ENCODE data around the gene YIPF7. TPM values are rescaled to one million over a fixed set of nuclear protein-coding genes. Genes with fewer than 3 reads are reported as not detected.

Gene YIPF7
- total RNA-seq, 4 donors from 2014 or later = not detected

DNA sequence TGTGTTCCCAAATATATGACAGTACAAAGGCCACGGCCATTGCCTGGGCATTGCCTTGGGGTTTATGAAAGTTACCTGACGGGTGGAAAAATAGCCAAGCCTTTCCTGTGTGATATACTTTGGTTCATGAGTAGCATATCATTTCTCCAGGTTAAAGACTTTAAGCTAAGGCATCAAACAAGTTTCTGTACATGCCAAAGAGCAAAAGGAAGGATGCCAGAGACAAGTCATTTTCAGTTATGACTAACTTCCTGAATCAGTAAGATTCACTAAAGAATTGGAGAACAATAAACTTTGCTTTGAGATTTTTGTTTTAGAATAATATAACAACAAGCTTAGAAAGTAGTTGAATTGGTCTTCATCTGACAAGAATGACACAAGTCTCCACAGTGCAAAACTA, 17.1 kb upstream of the YIPF7 start:
- intact Hi-C loops (cut with DNase I) = no loop called here
- no peak for DNase-seq
- no peaks in the 10 kb centered on the region for H3K27me3 ChIP-seq
- H3K4me1 ChIP-seq = no peaks in the 10 kb centered on the region
- TF ChIP-seq CTCF (IDR thresholded peaks at IDR 0.05) (no peak), POLR2A (IDR thresholded peaks at IDR 0.05) (no peak)
- H3K4me3 ChIP-seq = no peak overlapping the region
- no peak overlapping the region for H3K27ac ChIP-seq
- H3K36me3 ChIP-seq = no peaks in the 10 kb centered on the region
- WGBS, 2 donors = 26 to 31% methylated on average over 2 of the region's 2 CpGs
- H3K9me3 ChIP-seq = no peaks in the 10 kb centered on the region

- DNase-seq = no peak
- 70 to 80% methylated on average over 2 to 3 of the region's 20 CpGs for WGBS, 2 donors
- no peaks in the 10 kb centered on the region for H3K4me1 ChIP-seq
- H3K27ac ChIP-seq = no peak overlapping the region
- H3K36me3 ChIP-seq = no peaks in the 10 kb centered on the region
- no peak overlapping the region for H3K4me3 ChIP-seq
- intact Hi-C loops (cut with DNase I) = no loop called here
- no peaks in the 10 kb centered on the region for H3K9me3 ChIP-seq
- TF ChIP-seq CTCF (IDR thresholded peaks at IDR 0.05) = no peak
- TF ChIP-seq POLR2A (IDR thresholded peaks at IDR 0.05) = no peak
- no peaks in the 10 kb centered on the region for H3K27me3 ChIP-seq
Measured at GRCh38 chr4:44663539-44664263, 12.3 kb upstream of the YIPF7 start.

DNA sequence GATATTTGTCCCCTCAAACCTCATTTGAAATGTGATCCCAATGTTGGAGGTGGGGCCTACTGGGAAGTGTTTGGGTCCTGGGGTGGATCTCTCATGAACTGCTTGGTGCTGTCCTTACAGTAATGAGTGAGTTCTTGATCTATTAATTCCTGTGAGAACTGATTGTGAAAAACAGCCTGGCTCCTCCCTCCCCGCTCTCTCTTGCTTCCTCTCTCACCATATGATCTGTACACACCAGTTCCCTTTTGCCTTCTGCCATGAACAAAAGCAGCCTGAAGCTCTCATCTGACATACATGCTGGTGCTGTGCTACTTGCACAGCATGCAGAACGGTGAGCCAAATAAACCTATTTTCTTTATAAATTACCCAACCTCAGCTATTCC, 11.2 kb upstream of the YIPF7 start:
- no peaks in the 10 kb centered on the region for H3K4me1 ChIP-seq
- H3K27me3 ChIP-seq = no peaks in the 10 kb centered on the region
- 47 to 60% methylated on average over 2 of the region's 2 CpGs for WGBS, 2 donors
- H3K4me3 ChIP-seq = no peak overlapping the region
- no peaks in the 10 kb centered on the region for H3K36me3 ChIP-seq
- intact Hi-C loops (cut with DNase I) = no loop called here
- TF ChIP-seq POLR2A (IDR thresholded peaks at IDR 0.05) (no peak), CTCF (IDR thresholded peaks at IDR 0.05) (no peak)
- H3K9me3 ChIP-seq = no peaks in the 10 kb centered on the region
- DNase-seq = no peak
- no peak overlapping the region for H3K27ac ChIP-seq

DNA sequence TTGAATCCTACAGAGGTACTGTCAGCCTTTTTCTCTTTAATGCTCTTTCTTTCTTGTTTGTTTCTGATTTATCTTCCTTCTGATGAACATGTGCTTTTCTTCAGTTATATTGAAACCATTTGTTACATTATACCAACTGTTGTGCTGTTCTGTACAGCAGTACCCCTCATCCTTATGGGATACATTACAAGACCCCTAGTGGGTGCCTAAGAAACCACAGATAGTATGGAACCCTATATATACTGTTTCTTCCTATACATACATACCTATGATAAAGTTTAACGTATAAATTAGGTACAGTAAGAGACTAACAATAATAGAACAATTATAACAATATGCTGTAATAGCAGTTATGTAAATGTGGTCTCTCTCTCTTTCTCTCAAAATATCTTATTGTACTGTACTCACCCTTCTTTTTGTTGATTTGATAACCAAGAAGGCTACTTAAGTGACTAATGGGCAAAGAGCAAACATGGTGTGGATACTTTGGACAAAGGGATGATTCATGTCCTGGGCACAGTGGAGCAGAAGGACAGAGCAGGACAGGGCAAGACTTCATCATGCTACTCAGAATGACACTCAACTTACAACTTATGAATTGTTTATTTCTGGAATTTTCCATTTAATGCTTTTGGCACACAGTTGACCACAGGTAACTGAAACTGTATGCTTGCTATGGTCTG, 10.7 kb upstream of the YIPF7 start:
- TF ChIP-seq CTCF (IDR thresholded peaks at IDR 0.05) (no peak), POLR2A (IDR thresholded peaks at IDR 0.05) (no peak)
- Histone ChIP-seq H3K27me3 (no peaks in the 10 kb centered on the region), H3K36me3 (no peaks in the 10 kb centered on the region), H3K4me3 (no peak overlapping the region), H3K27ac (no peak overlapping the region), H3K9me3 (no peaks in the 10 kb centered on the region), H3K4me1 (no peaks in the 10 kb centered on the region)
- no peak for DNase-seq
- WGBS, 2 donors = 81 to 92% methylated on average over 1 of the region's 1 CpG
- intact Hi-C loops (cut with DNase I) = no loop called here

DNA sequence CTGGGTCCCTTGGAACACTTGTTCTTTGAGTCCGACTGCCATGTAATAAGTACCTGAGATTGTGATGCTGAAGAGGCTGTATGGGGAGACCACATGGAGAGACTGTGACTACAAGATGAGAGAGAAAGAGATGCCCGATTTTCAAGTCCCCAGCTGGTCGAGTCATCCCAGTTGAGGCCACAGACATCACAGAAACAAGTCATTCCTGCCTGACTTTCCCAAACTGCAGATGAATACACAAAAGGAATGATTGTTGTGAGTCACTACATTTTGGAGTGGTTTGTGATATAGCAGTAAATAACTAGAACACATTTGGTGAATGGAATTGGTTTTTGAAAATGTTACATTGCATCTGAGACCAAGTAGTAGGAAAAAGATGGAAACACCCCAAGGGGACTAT, 9.0 kb upstream of the YIPF7 start:
- no peak for DNase-seq
- Histone ChIP-seq H3K36me3 (no peaks in the 10 kb centered on the region), H3K27ac (no peak overlapping the region), H3K4me3 (no peak overlapping the region), H3K4me1 (no peaks in the 10 kb centered on the region), H3K9me3 (no peaks in the 10 kb centered on the region), H3K27me3 (no peaks in the 10 kb centered on the region)
- TF ChIP-seq CTCF (IDR thresholded peaks at IDR 0.05) (no peak), POLR2A (IDR thresholded peaks at IDR 0.05) (no peak)
- intact Hi-C loops (cut with DNase I) = no loop called here
- WGBS, 2 donors = 44 to 54% methylated on average over 3 of the region's 3 CpGs

All from esophagus squamous epithelium (tissue), 5 donors.